Measurements from ENCODE around the gene ANKS1B. TPM values are rescaled to one million over a fixed set of nuclear protein-coding genes. Genes with fewer than 3 reads are reported as not detected.
A peak's percentile ranks its signal among the peaks of the same experiment; 100 is the strongest.

Gene ANKS1B
- total RNA-seq, 1 donor from 2014 or later = 5.6 TPM

- no peak for DNase-seq (ENCODE audit: low read depth, low spot score)
- Mint-ChIP-seq H3K4me3 (no peak overlapping the region), H3K27ac (ENCODE audit: unreplicated experiment) (no peak overlapping the region), H3K9me3 (peaks cover 4% of the 10 kb centered on the region), H3K4me1 (peaks cover 26% of the 10 kb centered on the region), H3K36me3 (ENCODE audit: low read depth) (peaks cover 3% of the 10 kb centered on the region), H3K27me3 (ENCODE audit: low read depth) (no peaks in the 10 kb centered on the region)
- no peak for TF ChIP-seq CTCF (conservative IDR thresholded peaks at IDR 0.05)
These were observed 864.8 kb downstream of the ANKS1B start for GRCh38 chr12:99119943-99120342.

GRCh38 chr12:99119449-99119848 is 865.3 kb downstream of the ANKS1B start:
- Mint-ChIP-seq H3K4me1 (peaks cover 26% of the 10 kb centered on the region), H3K9me3 (peaks cover 4% of the 10 kb centered on the region), H3K36me3 (ENCODE audit: low read depth) (peaks cover 3% of the 10 kb centered on the region), H3K27ac (ENCODE audit: unreplicated experiment) (no peak overlapping the region), H3K27me3 (ENCODE audit: low read depth) (no peaks in the 10 kb centered on the region), H3K4me3 (no peak overlapping the region)
- DNase-seq (ENCODE audit: low read depth, low spot score) = no peak
- TF ChIP-seq CTCF (conservative IDR thresholded peaks at IDR 0.05) = no peak

GRCh38 chr12:99111600-99111999 is 873.1 kb downstream of the ANKS1B start:
- Mint-ChIP-seq H3K9me3 (peaks cover 4% of the 10 kb centered on the region), H3K4me3 (no peak overlapping the region), H3K36me3 (ENCODE audit: low read depth) (peaks cover 3% of the 10 kb centered on the region), H3K27me3 (ENCODE audit: low read depth) (no peaks in the 10 kb centered on the region), H3K27ac (ENCODE audit: unreplicated experiment) (no peak overlapping the region), H3K4me1 (peaks cover 25% of the 10 kb centered on the region)
- DNase-seq (ENCODE audit: low read depth, low spot score) = no peak
- TF ChIP-seq CTCF (conservative IDR thresholded peaks at IDR 0.05) = no peak

GRCh38 chr12:99110868-99111267 is 873.9 kb downstream of the ANKS1B start:
- Mint-ChIP-seq H3K4me1 (peaks cover 25% of the 10 kb centered on the region), H3K27me3 (ENCODE audit: low read depth) (no peaks in the 10 kb centered on the region), H3K27ac (ENCODE audit: unreplicated experiment) (no peak overlapping the region), H3K36me3 (ENCODE audit: low read depth) (peaks cover under 1% of the 10 kb centered on the region), H3K9me3 (peaks cover under 1% of the 10 kb centered on the region), H3K4me3 (no peak overlapping the region)
- no peak for TF ChIP-seq CTCF (conservative IDR thresholded peaks at IDR 0.05)
- DNase-seq (ENCODE audit: low read depth, low spot score) = no peak

GRCh38 chr12:99110212-99110611 is 874.5 kb downstream of the ANKS1B start:
- Mint-ChIP-seq H3K4me3 (no peak overlapping the region), H3K9me3 (no peaks in the 10 kb centered on the region), H3K4me1 (peaks cover 25% of the 10 kb centered on the region), H3K27me3 (ENCODE audit: low read depth) (no peaks in the 10 kb centered on the region), H3K36me3 (ENCODE audit: low read depth) (no peaks in the 10 kb centered on the region), H3K27ac (ENCODE audit: unreplicated experiment) (no peak overlapping the region)
- no peak for DNase-seq (ENCODE audit: low read depth, low spot score)
- TF ChIP-seq CTCF (conservative IDR thresholded peaks at IDR 0.05) = no peak

- no peak for DNase-seq (ENCODE audit: low read depth, low spot score)
- peaks cover 25% of the 10 kb centered on the region for H3K4me1 Mint-ChIP-seq
- no peak for TF ChIP-seq CTCF (conservative IDR thresholded peaks at IDR 0.05)
- no peaks in the 10 kb centered on the region for H3K27me3 Mint-ChIP-seq (ENCODE audit: low read depth)
- no peaks in the 10 kb centered on the region for H3K9me3 Mint-ChIP-seq
- no peaks in the 10 kb centered on the region for H3K36me3 Mint-ChIP-seq (ENCODE audit: low read depth)
- H3K4me3 Mint-ChIP-seq = no peak overlapping the region
- peak overlapping the region; percentile 44 for H3K27ac Mint-ChIP-seq (ENCODE audit: unreplicated experiment)
These were observed 875.8 kb downstream of the ANKS1B start for GRCh38 chr12:99108924-99109323.
